NCI-H2196 (cell line): ENCODE measurements around the gene BIVM.

ENCODE experiments used
- DNase-seq: peaks from one replicate; lab custom pipeline; 2025; ENCODE audit not compliant: unreplicated experiment; lab: John Stamatoyannopoulos, UW

Gene BIVM

DNA sequence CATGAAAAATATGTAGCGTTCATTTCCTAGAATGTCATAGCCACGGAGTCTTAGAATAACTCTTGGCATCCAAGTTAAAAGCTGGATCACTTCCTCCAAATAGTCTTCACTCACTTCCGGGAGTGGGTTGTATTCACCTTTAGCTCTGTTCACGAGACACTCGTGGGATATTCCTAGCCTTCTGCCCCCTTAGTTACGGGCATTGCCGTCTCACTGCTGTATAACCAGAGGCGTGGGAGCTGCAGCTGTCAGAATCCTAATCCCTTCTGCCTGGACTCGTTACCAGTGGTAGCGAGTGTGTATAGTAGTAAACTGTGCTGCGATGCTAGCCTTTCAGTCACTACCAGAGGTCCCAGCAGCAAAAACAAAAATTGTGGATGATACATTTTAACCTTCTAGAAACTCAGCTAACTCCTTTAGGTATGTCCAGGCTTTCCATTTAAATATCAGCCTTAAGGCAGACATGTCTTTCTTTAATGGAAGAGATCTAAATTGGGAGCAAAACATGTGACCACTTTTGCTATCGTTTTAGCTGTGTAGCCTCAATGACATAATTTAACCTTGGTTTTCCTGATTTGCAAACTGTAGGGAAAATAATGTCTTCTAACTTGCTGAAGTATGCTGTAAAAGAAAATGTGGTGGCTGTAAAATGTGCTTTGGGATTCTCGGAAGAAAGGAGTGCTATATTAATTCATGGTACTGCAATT is 81.0 kb downstream of the BIVM start:
- DNase-seq = no peak

DNA sequence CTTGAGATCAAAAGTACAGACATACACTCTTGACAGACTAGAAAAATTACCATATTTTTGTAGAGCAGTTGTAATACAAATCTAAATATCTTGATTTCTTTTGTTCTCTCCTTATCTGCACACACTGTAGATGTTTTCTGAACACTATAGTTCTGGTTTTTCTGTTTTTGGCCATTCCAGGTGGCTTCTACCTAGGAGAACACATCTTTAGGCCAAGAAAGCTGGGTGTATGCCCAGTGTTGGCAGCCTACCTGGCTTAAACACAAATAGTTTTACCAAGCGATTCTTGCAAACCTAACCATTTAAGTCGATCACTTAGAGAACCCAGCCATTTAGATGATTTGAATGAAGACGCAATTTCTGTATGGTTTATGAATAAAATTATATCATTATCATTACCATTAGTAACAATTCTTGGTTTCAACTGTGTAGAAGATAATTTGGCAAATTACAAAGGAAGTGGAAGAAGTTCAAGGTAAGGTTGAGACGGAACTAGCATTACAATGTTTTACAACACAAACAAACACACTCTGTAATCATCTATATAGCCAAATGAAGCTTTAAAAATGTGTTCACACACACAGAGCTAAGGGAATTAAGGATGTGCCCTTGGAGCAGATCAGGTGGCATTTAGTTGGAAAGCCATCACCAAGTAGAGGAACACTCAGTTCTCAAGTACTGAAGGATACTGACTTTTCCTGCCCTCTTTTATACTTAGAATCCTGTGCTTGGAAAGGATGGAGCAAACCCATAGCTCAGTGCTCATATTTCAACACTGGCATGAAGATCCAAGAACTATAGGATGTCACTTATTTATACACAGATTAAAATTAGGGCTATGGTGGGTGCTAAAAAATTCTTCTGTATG is 83.1 kb downstream of the BIVM start:
- no peak for DNase-seq
